ENCODE data around the gene POLR1C. TPM values are rescaled to one million over a fixed set of nuclear protein-coding genes. Genes with fewer than 3 reads are reported as not detected.
A peak's percentile ranks its signal among the peaks of the same experiment; 100 is the strongest.
"Not testable (repeated sequence)": the region's sequence is repeated elsewhere in the genome, so short reads cannot be mapped to it uniquely, and the experiment has no call there.

POLR1C gene
- total and polyA plus RNA-seq, 7 donors: 17.5 to 64.5 (median 24.7) TPM

- TF ChIP-seq, protein P1, sequence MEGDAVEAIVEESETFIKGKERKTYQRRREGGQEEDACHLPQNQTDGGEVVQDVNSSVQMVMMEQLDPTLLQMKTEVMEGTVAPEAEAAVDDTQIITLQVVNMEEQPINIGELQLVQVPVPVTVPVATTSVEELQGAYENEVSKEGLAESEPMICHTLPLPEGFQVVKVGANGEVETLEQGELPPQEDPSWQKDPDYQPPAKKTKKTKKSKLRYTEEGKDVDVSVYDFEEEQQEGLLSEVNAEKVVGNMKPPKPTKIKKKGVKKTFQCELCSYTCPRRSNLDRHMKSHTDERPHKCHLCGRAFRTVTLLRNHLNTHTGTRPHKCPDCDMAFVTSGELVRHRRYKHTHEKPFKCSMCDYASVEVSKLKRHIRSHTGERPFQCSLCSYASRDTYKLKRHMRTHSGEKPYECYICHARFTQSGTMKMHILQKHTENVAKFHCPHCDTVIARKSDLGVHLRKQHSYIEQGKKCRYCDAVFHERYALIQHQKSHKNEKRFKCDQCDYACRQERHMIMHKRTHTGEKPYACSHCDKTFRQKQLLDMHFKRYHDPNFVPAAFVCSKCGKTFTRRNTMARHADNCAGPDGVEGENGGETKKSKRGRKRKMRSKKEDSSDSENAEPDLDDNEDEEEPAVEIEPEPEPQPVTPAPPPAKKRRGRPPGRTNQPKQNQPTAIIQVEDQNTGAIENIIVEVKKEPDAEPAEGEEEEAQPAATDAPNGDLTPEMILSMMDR (IDR thresholded peaks at IDR 0.05): peak; percentile 54
- ATAC-seq: peak; percentile 32 to 53 (median 44)
- H3K27ac ChIP-seq: no peak overlapping the region
- WGBS, 3 donors: 58 to 61% (median 61%) methylated on average over 18 of the region's 18 CpGs
- H3K9me3 ChIP-seq: no peaks in the 10 kb centered on the region
- H3K27me3 ChIP-seq (ENCODE audit: insufficient read depth in 3 of 3, low read length in 2 of 3): no peaks in the 10 kb centered on the region
- H3K36me3 ChIP-seq (ENCODE audit: insufficient read depth in 1 of 2, low read depth in 1 of 2): peaks cover 0 to 50% of the 10 kb centered on the region in 2 donors
- intact Hi-C loops (cut with DNase I): loop anchor here in 1 of 2 donors (2.0 kb wide), 1 partner anchor 42 kb away; the partner anchor contains the start of gene DLK2
- H3K4me3 ChIP-seq: no peak overlapping the region
- peaks cover 25% of the 10 kb centered on the region for H3K4me1 ChIP-seq
- DNase-seq: peak in 1 of 2 donors; percentile 60
Measured at GRCh38 chr6:43496370-43497128, 20.3 kb upstream of the POLR1C start.

DNA sequence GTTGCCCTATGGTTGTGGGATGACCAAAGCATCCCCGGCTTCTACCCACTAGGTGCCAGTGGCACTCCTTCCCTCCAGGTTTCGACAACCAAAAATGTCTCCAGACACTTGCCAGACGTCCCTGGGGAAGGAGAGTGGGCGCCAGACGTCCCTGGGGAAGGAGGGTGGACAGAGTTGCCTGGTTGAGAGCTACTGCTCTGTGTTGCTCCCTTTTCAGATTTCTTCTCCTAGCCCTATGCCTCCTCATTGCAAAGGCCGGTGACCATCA lies 19.8 kb upstream of the POLR1C start:
- H3K27ac ChIP-seq: no peak overlapping the region
- no peaks in the 10 kb centered on the region for H3K9me3 ChIP-seq
- DNase-seq (peak in 1 of 2 donors; percentile 44), ATAC-seq (no peak)
- intact Hi-C loops (cut with DNase I): loop anchor here in 1 of 2 donors (2.0 kb wide), 1 partner anchor 42 kb away; the partner anchor contains the start of gene DLK2
- peaks cover 0 to 52% of the 10 kb centered on the region in 2 donors for H3K36me3 ChIP-seq (ENCODE audit: insufficient read depth in 1 of 2, low read depth in 1 of 2)
- H3K4me1 ChIP-seq: peaks cover 25% of the 10 kb centered on the region
- H3K27me3 ChIP-seq (ENCODE audit: insufficient read depth in 3 of 3, low read length in 2 of 3): no peaks in the 10 kb centered on the region
- no peak overlapping the region for H3K4me3 ChIP-seq
- TF ChIP-seq, protein P1 (IDR thresholded peaks at IDR 0.05): no peak
- 85 to 94% (median 88%) methylated on average over 6 of the region's 6 CpGs for WGBS, 3 donors

- no peaks in the 10 kb centered on the region for H3K9me3 ChIP-seq
- H3K4me1 ChIP-seq: peaks cover 25% of the 10 kb centered on the region
Measured at GRCh38 chr6:43497689-43498088, 19.2 kb upstream of the POLR1C start.

DNA sequence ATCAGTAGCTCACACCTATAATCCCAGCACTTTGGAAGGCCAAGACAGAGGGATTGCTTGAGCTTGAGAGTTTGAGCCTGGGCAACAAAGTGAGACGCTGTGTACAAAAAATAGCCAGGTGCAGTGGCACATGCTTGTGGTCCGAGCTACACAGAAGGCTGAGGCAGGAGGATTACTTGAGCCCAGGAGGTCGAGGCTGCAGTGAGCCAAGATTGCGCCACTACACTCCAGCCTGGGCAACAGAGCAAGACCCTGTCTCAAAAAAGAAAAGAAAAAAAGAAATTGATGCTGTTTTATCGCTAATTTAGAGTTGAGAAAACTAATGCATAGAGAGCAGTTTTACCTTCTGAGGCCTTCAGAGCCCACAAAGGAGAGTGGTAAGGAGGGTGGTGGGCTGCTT lies 18.6 kb upstream of the POLR1C start:
- DNase-seq; H3K27me3 ChIP-seq (ENCODE audit: insufficient read depth in 3 of 3, low read length in 2 of 3); H3K27ac ChIP-seq; ATAC-seq; H3K4me3 ChIP-seq; intact Hi-C loops (cut with DNase I); H3K9me3 ChIP-seq: not testable (repeated sequence)
- peaks cover 0 to 64% of the 10 kb centered on the region in 2 donors for H3K36me3 ChIP-seq (ENCODE audit: insufficient read depth in 1 of 2, low read depth in 1 of 2)
- H3K4me1 ChIP-seq: peaks cover 25% of the 10 kb centered on the region
- WGBS, 3 donors: 89 to 91% (median 91%) methylated on average over 5 of the region's 5 CpGs

More at GRCh38 chr6:43497689-43498088, 19.2 kb upstream of the POLR1C start:
- Histone ChIP-seq H3K4me3 (no peak overlapping the region), H3K27ac (peak overlapping the region; percentile 10), H3K27me3 (ENCODE audit: insufficient read depth in 3 of 3, low read length in 2 of 3) (no peaks in the 10 kb centered on the region), H3K36me3 (ENCODE audit: insufficient read depth in 1 of 2, low read depth in 1 of 2) (peaks cover 0 to 58% of the 10 kb centered on the region in 2 donors)
- TF ChIP-seq, protein P1 (IDR thresholded peaks at IDR 0.05): no peak
- DNase-seq (no peak), ATAC-seq (peak in 1 of 4 donors; percentile 40)
- intact Hi-C loops (cut with DNase I): loop anchor here in 1 of 2 donors (2.0 kb wide), 1 partner anchor 43 kb away; the partner anchor contains the start of gene DLK2
- WGBS, 3 donors: 74 to 82% (median 81%) methylated on average over 12 of the region's 12 CpGs

DNA sequence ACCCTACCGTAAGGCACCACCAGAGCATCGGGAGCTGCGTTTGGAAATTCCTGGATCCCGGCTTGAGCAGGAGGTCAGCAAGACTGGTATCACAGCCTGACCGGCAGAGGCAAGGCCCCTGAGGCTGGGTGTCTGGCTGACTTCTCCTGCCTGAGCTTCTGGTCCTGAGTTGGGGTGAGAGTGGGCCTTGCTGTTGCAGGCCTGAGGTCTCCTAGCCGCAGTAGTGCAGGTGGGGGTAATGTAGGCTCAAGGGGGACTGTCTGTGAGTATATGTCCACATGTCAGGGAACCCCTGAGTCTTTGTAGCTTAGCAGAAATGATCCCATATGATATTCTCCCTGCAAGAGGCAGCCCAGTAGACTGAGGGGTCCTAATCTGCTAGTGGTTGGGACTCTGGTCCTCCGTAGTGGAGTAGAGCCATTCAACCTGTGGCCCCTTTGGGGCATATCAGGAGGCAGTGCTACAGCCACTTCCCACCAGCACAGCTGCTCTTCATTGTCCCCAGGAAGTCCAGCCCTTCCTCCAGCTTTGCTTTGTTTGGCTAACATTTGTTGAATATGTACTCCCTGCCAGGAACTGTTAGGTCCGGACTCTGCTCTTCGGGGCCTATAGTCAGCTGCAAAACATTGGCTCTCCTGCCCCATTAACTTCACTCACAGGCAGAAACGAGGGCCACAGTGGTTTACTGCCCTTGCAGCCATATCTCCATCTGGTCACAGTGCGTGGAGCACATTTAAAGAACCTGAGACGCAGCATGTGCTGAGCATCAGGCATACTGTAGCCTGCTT lies 17.7 kb upstream of the POLR1C start:
- no peaks in the 10 kb centered on the region for H3K27me3 ChIP-seq (ENCODE audit: insufficient read depth in 3 of 3, low read length in 2 of 3)
- H3K27ac ChIP-seq: peak overlapping the region; percentile 16
- ATAC-seq: no peak
- H3K9me3 ChIP-seq: no peaks in the 10 kb centered on the region
- DNase-seq: no peak
- peaks cover 0 to 67% of the 10 kb centered on the region in 2 donors for H3K36me3 ChIP-seq (ENCODE audit: insufficient read depth in 1 of 2, low read depth in 1 of 2)
- peaks cover 25% of the 10 kb centered on the region for H3K4me1 ChIP-seq
- H3K4me3 ChIP-seq: no peak overlapping the region
- 63 to 69% (median 69%) methylated on average over 12 of the region's 12 CpGs for WGBS, 3 donors
- TF ChIP-seq, protein P1 (IDR thresholded peaks at IDR 0.05): no peak
- intact Hi-C loops (cut with DNase I): no loop called here
